ENCODE measurements around the gene SLC26A5.
"Not testable (repeated sequence)": the region's sequence is repeated elsewhere in the genome, so short reads cannot be mapped to it uniquely, and the experiment has no call there.

The SLC26A5 gene

GRCh38 chr7:103446049-103446520 lies at the start of gene SLC26A5:
TSS of gene SLC26A5 (minus strand) at chr7:103446207. CDS start at chr7:103421514, 24,693 bp downstream.
- DNase-seq (ENCODE audit: low spot score) = peak; percentile 51

GRCh38 chr7:103487419-103487818 lies 41.4 kb upstream of the SLC26A5 start:
- DNase-seq (ENCODE audit: low spot score) = peak; percentile 11

GRCh38 chr7:103486873-103487272 lies 40.9 kb upstream of the SLC26A5 start:
- not testable (repeated sequence) for DNase-seq (ENCODE audit: low spot score)

GRCh38 chr7:103480771-103481170 lies 34.8 kb upstream of the SLC26A5 start:
- DNase-seq (ENCODE audit: low spot score) = no peak

GRCh38 chr7:103474956-103475355 lies 28.9 kb upstream of the SLC26A5 start:
- no peak for DNase-seq (ENCODE audit: low spot score)

GRCh38 chr7:103469095-103469948 lies 23.3 kb upstream of the SLC26A5 start:
- no peak for DNase-seq (ENCODE audit: low spot score)

GRCh38 chr7:103466814-103467213 lies 20.8 kb upstream of the SLC26A5 start:
- DNase-seq (ENCODE audit: low spot score) = no peak

- no peak for DNase-seq (ENCODE audit: low spot score)
These were observed 16.4 kb upstream of the SLC26A5 start for GRCh38 chr7:103462358-103462757.

- DNase-seq (ENCODE audit: low spot score) = peak; percentile 66
These were observed 1.3 kb upstream of the SLC26A5 start for GRCh38 chr7:103447073-103447960.

GRCh38 chr7:103445228-103446048 lies 569 bp downstream of the SLC26A5 start:
- DNase-seq (ENCODE audit: low spot score) = no peak

GRCh38 chr7:103439661-103440060 lies 6.3 kb downstream of the SLC26A5 start:
- no peak for DNase-seq (ENCODE audit: low spot score)

GRCh38 chr7:103437623-103438022 lies 8.4 kb downstream of the SLC26A5 start:
- no peak for DNase-seq (ENCODE audit: low spot score)

GRCh38 chr7:103432712-103433111 lies 13.3 kb downstream of the SLC26A5 start:
- no peak for DNase-seq (ENCODE audit: low spot score)

- no peak for DNase-seq (ENCODE audit: low spot score)
These were observed 20.8 kb downstream of the SLC26A5 start for GRCh38 chr7:103425177-103425576.

- DNase-seq (ENCODE audit: low spot score) = no peak
These were observed 22.4 kb downstream of the SLC26A5 start for GRCh38 chr7:103423467-103424179.

- no peak for DNase-seq (ENCODE audit: low spot score)
These were observed 25.1 kb downstream of the SLC26A5 start for GRCh38 chr7:103420857-103421384.

- DNase-seq (ENCODE audit: low spot score) = no peak
These were observed 27.8 kb downstream of the SLC26A5 start for GRCh38 chr7:103418241-103418640.

GRCh38 chr7:103413407-103413806 lies 32.6 kb downstream of the SLC26A5 start:
- DNase-seq (ENCODE audit: low spot score) = no peak

- DNase-seq (ENCODE audit: low spot score) = no peak
These were observed 33.9 kb downstream of the SLC26A5 start for GRCh38 chr7:103412151-103412550.

GRCh38 chr7:103405789-103406613 lies 40.0 kb downstream of the SLC26A5 start:
- DNase-seq (ENCODE audit: low spot score) = not testable (repeated sequence)
